K562 (cell line): Measurements from ENCODE around the gene NPB. TPM values are rescaled to one million over a fixed set of nuclear protein-coding genes. Genes with fewer than 3 reads are reported as not detected.

Experiments used
- CBX3 ChIP-seq, 2 experiments: IDR thresholded peaks; 1 replicate in 1 of 2; 2 replicates in 1 of 2; pipeline ENCODE4 v1.6.1; 2012; ENCODE audit warnings: inconsistent platforms in 2 of 2, low read length in 2 of 2, borderline replicate concordance in 1 of 2, control low read depth in 1 of 2
- ESRRA ChIP-seq: fragments of 450-650 bp; IDR thresholded peaks from 2 replicates; pipeline ENCODE4 v1.6.1; 2014; ENCODE audit warnings: low read depth, mild to moderate bottlenecking, moderate library complexity, borderline replicate concordance
- GABPB1 ChIP-seq: sonication (generic); formaldehyde crosslinking; IDR thresholded peaks from 2 replicates; pipeline ENCODE4 v1.8.0; 2022; ENCODE audit warnings: mild to moderate bottlenecking, missing genetic modification reagents
- HNRNPUL1 ChIP-seq: fragments of 200-400 bp; formaldehyde crosslinking; IDR thresholded peaks from 2 replicates; pipeline ENCODE4 v1.6.1; 2017; ENCODE audit warnings: low read length
- ILF3 ChIP-seq: fragments of 450-650 bp; IDR thresholded peaks from 2 replicates; pipeline ENCODE4 v1.6.1; 2018; ENCODE audit warnings: antibody characterized with exemption, mild to moderate bottlenecking, moderate library complexity, borderline replicate concordance
- KDM5B ChIP-seq: fragments of 200-600 bp; sonication (generic); IDR thresholded peaks from 2 replicates; pipeline ENCODE4 v1.6.1; 2012; ENCODE audit warnings: low read depth, mild to moderate bottlenecking, moderate library complexity, low read length, control low read depth, inconsistent platforms; ENCODE audit not compliant: insufficient replicate concordance
- MAFF ChIP-seq: IDR thresholded peaks from 2 replicates; pipeline ENCODE4 v1.6.1; 2012; ENCODE audit warnings: low read length, improper control_type of control experiment
- MED1 ChIP-seq: sonication (generic); formaldehyde crosslinking; IDR thresholded peaks from 2 replicates; pipeline ENCODE4 v1.8.1; 2023; ENCODE audit warnings: missing genetic modification reagents, borderline replicate concordance
- POLR2AphosphoS5 ChIP-seq: IDR thresholded peaks from 2 replicates; pipeline ENCODE4 v1.6.1; 2011; ENCODE audit warnings: mild to moderate bottlenecking, low read depth, low read length, moderate library complexity; ENCODE audit not compliant: control insufficient read depth, insufficient read depth
- PPARD ChIP-seq: fragments of 250-450 bp; sonication (Bioruptor Pico); IDR thresholded peaks from 2 replicates; pipeline ENCODE4 v1.8.0; 2022; ENCODE audit warnings: inconsistent platforms, mild to moderate bottlenecking, moderate library complexity
- PURB ChIP-seq: sonication (generic); formaldehyde crosslinking; IDR thresholded peaks from 2 replicates; pipeline ENCODE4 v1.9.0; 2021; ENCODE audit warnings: low read depth, mild to moderate bottlenecking, missing genetic modification reagents
- SMARCE1 ChIP-seq: fragments of 450-650 bp; IDR thresholded peaks from 2 replicates; pipeline ENCODE4 v1.7.1; 2016; ENCODE audit warnings: mild to moderate bottlenecking
- ZBTB7A ChIP-seq: IDR thresholded peaks from 2 replicates; pipeline ENCODE4 v1.6.1; 2011; ENCODE audit warnings: low read depth, mild to moderate bottlenecking, low read length, moderate library complexity, borderline replicate concordance; ENCODE audit not compliant: control insufficient read depth
- ZNF175 ChIP-seq: fragments of 200-800 bp; sonication (Bioruptor generic); IDR thresholded peaks from 2 replicates; pipeline ENCODE4 v1.6.1; 2016; ENCODE audit warnings: low read depth, mild to moderate bottlenecking, missing genetic modification characterization, missing compliant biosample characterization
- ZNF184 ChIP-seq: sonication (generic); formaldehyde crosslinking; IDR thresholded peaks from 2 replicates; pipeline ENCODE4 v1.5.0; 2020; ENCODE audit warnings: missing genetic modification reagents
- ZNF408 ChIP-seq: fragments of 250-450 bp; sonication (Bioruptor Pico); IDR thresholded peaks from 2 replicates; pipeline ENCODE4 v1.4.0; 2020; ENCODE audit warnings: low read depth, mild to moderate bottlenecking, moderate library complexity
- ZNF436 ChIP-seq: fragments of 250-450, 450-650 bp; sonication (Bioruptor Pico); formaldehyde crosslinking; IDR thresholded peaks from 2 replicates; pipeline ENCODE4 v1.7.0; 2020; ENCODE audit warnings: mild to moderate bottlenecking
- ZNF696 ChIP-seq: fragments of 250-450 bp; sonication (Bioruptor Pico); conservative IDR thresholded peaks from 2 replicates; pipeline ENCODE4 v1.4.0; 2020; ENCODE audit warnings: mild to moderate bottlenecking, moderate library complexity
- ZNF766 ChIP-seq: fragments of 200-800 bp; sonication (Bioruptor generic); conservative IDR thresholded peaks from 2 replicates; pipeline ENCODE4 v1.6.1; 2016; ENCODE audit warnings: missing genetic modification characterization, missing compliant biosample characterization
- polyA plus RNA-seq, 8 experiments: library from polyadenylated mRNA; depleted of rRNA in 4 of 8; stranded (reverse) in 5 of 8; unstranded in 3 of 8; fragments of >200 nt; fragmentation: Nextera tagmentation in 2 of 8; fragmentation: Illumina TruSeq in 1 of 8; extraction: Ambion mirVana in 2 of 8; extraction: Trizol in 1 of 8; gene quantifications; 2 replicates each; pipeline versions ENCODE4 v1.2.1 to v1.2.3, GENCODE V29; 2011 to 2014; ENCODE audit warnings: inconsistent platforms in 1 of 8, missing spikeins in 1 of 8
- total RNA-seq, 7 experiments: library from RNA; depleted of rRNA in 6 of 7; stranded (reverse); fragments of >200 nt in 6 of 7; fragmentation: Illumina TruSeq in 2 of 7; extraction: Trizol in 2 of 7; gene quantifications; 2 replicates each; pipeline versions ENCODE4 v1.2.1 to v1.2.3, GENCODE V29; 2011 to 2021; ENCODE audit warnings: low replicate concordance in 1 of 7
- TF ChIP-seq, protein P1 (sequence below): fragments of 450-650 bp; IDR thresholded peaks from 2 replicates; pipeline ENCODE4 v1.6.1; 2017; ENCODE audit warnings: antibody characterized with exemption
- TF ChIP-seq, protein P2 (sequence below): sonication (generic); formaldehyde crosslinking; IDR thresholded peaks from 2 replicates; pipeline ENCODE4 v1.8.1; 2023; ENCODE audit warnings: mild to moderate bottlenecking, missing genetic modification reagents

The NPB gene
- total and polyA plus RNA-seq, 9 of the 15 experiments (the other 6 are each of a cell fraction or from before 2014, with no cell fraction given): 0.03 to 0.61 (median 0.14) TPM; not detected in 2

DNA sequence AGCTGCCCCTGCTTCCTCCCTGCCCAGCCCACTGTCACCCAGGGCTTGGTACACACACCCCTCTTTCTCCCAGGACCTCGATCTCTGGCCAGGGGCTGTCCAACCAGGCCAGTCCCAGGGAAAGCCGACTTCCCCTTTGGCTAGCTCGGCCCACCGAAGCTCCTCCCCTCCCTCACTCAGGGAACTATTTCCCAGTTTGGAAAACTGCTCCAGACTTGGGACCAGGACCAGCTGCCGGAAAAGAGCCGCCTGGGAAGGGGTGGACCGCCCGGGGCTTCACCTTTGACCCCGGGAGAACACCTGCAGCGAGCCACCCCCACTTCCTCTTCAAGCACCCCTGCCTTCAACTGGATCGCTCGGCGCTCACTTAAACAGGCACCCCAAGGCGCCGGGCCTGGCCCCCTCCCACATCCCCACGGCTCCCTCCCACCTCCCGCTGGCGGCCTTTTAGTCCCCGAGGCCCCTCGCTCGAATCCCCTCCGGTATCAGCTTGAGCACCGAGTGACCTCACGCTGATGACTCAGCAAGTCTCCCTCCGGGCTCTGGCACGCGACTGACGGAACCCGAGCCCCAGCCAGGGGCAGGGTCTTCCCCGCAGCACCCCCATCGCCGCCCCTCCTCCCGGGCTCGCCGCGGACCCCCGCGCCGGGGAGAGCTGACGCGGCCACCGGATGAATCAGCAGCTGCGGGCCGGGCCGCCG, 24.6 kb downstream of the NPB start (continued):
- TF ChIP-seq SMARCE1 (peak; percentile 82), KDM5B (no peak), HNRNPUL1 (no peak), ZNF696 (CRISPR knock-in tag) (no peak), MAFF (peak; percentile 87), ZBTB7A (peak; percentile 97), CBX3 (IDR thresholded peaks at IDR 0.05; ENCODE audit: borderline replicate concordance in 1 of 2, low read length in 2 of 2) (no peak), ZNF175 (CRISPR knock-in tag) (no peak), GABPB1 (CRISPR knock-in tag) (no peak), PURB (CRISPR knock-in tag) (no peak), ZNF184 (CRISPR knock-in tag) (no peak), ZNF408 (CRISPR knock-in tag) (no peak), ILF3 (no peak), ESRRA (no peak), PPARD (CRISPR knock-in tag) (no peak), POLR2AphosphoS5 (no peak), MED1 (no peak), ZNF766 (CRISPR knock-in tag) (no peak), ZNF436 (no peak)
- TF ChIP-seq, protein P1, sequence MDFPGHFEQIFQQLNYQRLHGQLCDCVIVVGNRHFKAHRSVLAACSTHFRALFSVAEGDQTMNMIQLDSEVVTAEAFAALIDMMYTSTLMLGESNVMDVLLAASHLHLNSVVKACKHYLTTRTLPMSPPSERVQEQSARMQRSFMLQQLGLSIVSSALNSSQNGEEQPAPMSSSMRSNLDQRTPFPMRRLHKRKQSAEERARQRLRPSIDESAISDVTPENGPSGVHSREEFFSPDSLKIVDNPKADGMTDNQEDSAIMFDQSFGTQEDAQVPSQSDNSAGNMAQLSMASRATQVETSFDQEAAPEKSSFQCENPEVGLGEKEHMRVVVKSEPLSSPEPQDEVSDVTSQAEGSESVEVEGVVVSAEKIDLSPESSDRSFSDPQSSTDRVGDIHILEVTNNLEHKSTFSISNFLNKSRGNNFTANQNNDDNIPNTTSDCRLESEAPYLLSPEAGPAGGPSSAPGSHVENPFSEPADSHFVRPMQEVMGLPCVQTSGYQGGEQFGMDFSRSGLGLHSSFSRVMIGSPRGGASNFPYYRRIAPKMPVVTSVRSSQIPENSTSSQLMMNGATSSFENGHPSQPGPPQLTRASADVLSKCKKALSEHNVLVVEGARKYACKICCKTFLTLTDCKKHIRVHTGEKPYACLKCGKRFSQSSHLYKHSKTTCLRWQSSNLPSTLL: 0 out of 2 replicates have a peak, but pooled peaks have one; percentile 43
- TF ChIP-seq, protein P2, sequence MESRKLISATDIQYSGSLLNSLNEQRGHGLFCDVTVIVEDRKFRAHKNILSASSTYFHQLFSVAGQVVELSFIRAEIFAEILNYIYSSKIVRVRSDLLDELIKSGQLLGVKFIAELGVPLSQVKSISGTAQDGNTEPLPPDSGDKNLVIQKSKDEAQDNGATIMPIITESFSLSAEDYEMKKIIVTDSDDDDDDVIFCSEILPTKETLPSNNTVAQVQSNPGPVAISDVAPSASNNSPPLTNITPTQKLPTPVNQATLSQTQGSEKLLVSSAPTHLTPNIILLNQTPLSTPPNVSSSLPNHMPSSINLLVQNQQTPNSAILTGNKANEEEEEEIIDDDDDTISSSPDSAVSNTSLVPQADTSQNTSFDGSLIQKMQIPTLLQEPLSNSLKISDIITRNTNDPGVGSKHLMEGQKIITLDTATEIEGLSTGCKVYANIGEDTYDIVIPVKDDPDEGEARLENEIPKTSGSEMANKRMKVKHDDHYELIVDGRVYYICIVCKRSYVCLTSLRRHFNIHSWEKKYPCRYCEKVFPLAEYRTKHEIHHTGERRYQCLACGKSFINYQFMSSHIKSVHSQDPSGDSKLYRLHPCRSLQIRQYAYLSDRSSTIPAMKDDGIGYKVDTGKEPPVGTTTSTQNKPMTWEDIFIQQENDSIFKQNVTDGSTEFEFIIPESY (CRISPR knock-in tag): no peak
